Upper lobe of left lung (tissue), 4 donors: ENCODE results near the gene CASR.

Experiments
- POLR2A ChIP-seq, 4 donors: fragments of 450-650 bp; IDR thresholded peaks; one replicate each; pipeline ENCODE4 v1.5.1; 2016 to 2017; ENCODE audit warnings: antibody characterized with exemption in 4 of 4, mild to moderate bottlenecking in 2 of 4
- POLR2AphosphoS5 ChIP-seq, 2 donors: sonication (generic); formaldehyde crosslinking; IDR thresholded peaks; one replicate each; pipeline ENCODE4 v1.5.1; 2017; ENCODE audit warnings: antibody characterized with exemption in 2 of 2
- TF ChIP-seq, protein P1 (sequence below), 6 experiments: fragments of 450-650 bp in 4 of 6; fragments of 200-600 bp in 2 of 6; sonication (generic) in 2 of 6; IDR thresholded peaks; one replicate each; pipeline ENCODE4 v1.5.1; 2016 to 2019; ENCODE audit warnings: antibody characterized with exemption in 6 of 6

GRCh38 chr3:122148941-122149627 is 34.4 kb upstream of the CASR start:
- TF ChIP-seq, protein P1, sequence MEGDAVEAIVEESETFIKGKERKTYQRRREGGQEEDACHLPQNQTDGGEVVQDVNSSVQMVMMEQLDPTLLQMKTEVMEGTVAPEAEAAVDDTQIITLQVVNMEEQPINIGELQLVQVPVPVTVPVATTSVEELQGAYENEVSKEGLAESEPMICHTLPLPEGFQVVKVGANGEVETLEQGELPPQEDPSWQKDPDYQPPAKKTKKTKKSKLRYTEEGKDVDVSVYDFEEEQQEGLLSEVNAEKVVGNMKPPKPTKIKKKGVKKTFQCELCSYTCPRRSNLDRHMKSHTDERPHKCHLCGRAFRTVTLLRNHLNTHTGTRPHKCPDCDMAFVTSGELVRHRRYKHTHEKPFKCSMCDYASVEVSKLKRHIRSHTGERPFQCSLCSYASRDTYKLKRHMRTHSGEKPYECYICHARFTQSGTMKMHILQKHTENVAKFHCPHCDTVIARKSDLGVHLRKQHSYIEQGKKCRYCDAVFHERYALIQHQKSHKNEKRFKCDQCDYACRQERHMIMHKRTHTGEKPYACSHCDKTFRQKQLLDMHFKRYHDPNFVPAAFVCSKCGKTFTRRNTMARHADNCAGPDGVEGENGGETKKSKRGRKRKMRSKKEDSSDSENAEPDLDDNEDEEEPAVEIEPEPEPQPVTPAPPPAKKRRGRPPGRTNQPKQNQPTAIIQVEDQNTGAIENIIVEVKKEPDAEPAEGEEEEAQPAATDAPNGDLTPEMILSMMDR (IDR thresholded peaks at IDR 0.05), result no peak
- TF ChIP-seq POLR2AphosphoS5 (IDR thresholded peaks at IDR 0.05) (no peak), POLR2A (IDR thresholded peaks at IDR 0.05) (no peak)
